Ishikawa (cell line): Measurements from ENCODE around the gene DPEP1.

Experiments used
- CREB1 ChIP-seq: IDR thresholded peaks from 2 replicates; pipeline ENCODE4 v1.6.1; 2012; ENCODE audit warnings: low read depth
- EGR1 ChIP-seq: IDR thresholded peaks from 2 replicates; pipeline ENCODE4 v1.6.1; 2012
- EP300 ChIP-seq: IDR thresholded peaks from 2 replicates; pipeline ENCODE4 v1.6.1; 2012; ENCODE audit warnings: borderline replicate concordance
- NFIC ChIP-seq: IDR thresholded peaks from 2 replicates; pipeline ENCODE4 v1.6.1; 2012
- RAD21 ChIP-seq: IDR thresholded peaks from 2 replicates; pipeline ENCODE4 v1.6.1; 2012; ENCODE audit warnings: low read depth
- REST ChIP-seq: IDR thresholded peaks from 2 replicates; pipeline ENCODE4 v1.6.1; 2012; ENCODE audit warnings: low read depth, mild to moderate bottlenecking
- TCF12 ChIP-seq: IDR thresholded peaks from 2 replicates; pipeline ENCODE4 v1.6.1; 2012; ENCODE audit warnings: low read depth
- USF1 ChIP-seq: IDR thresholded peaks from 2 replicates; pipeline ENCODE4 v1.6.1; 2012
- YY1 ChIP-seq: IDR thresholded peaks from 2 replicates; pipeline ENCODE4 v1.6.1; 2012; ENCODE audit warnings: low read depth
- ZBTB7A ChIP-seq: IDR thresholded peaks from 2 replicates; pipeline ENCODE4 v1.6.1; 2012; ENCODE audit warnings: low read depth

GRCh38 chr16:89583197-89583894 is 30.1 kb upstream of the DPEP1 start:
- TF ChIP-seq TCF12 (no peak), YY1 (no peak), RAD21 (no peak), ZBTB7A (no peak), REST (no peak), EP300 (no peak), EGR1 (no peak), NFIC (no peak), USF1 (no peak), CREB1 (no peak)
